HUES48 (cell line): Measurements from ENCODE around the gene ZFYVE16.
"Not testable (repeated sequence)": the region's sequence is repeated elsewhere in the genome, so short reads cannot be mapped to it uniquely, and the experiment has no call there.

Experiments
- H3K27ac ChIP-seq: one replicate; pipeline ENCODE4 v1.7.0; 2013; ENCODE audit warnings: low read depth, low read length, inconsistent platforms
- H3K27me3 ChIP-seq: 2 replicates; pipeline ENCODE4 v1.6.1; 2013; ENCODE audit warnings: mild to moderate bottlenecking, low read length; ENCODE audit not compliant: control insufficient read depth, insufficient read depth
- H3K36me3 ChIP-seq: 2 replicates; pipeline ENCODE4 v1.6.1; 2013; ENCODE audit warnings: low read length; ENCODE audit not compliant: control insufficient read depth, insufficient read depth
- H3K4me1 ChIP-seq: 2 replicates; pipeline ENCODE4 v1.6.1; 2013; ENCODE audit warnings: mild to moderate bottlenecking, low read length; ENCODE audit not compliant: control insufficient read depth, insufficient read depth
- H3K4me3 ChIP-seq: 2 replicates; pipeline ENCODE4 v1.5.1; 2013; ENCODE audit warnings: mild to moderate bottlenecking, low read depth, low read length
- H3K9ac ChIP-seq: 2 replicates; pipeline ENCODE4 v1.6.1; 2013; ENCODE audit warnings: mild to moderate bottlenecking, low read depth, low read length, moderate library complexity
- H3K9me3 ChIP-seq: 2 replicates; pipeline ENCODE4 v1.6.1; 2013; ENCODE audit warnings: low read length; ENCODE audit not compliant: control insufficient read depth, insufficient read depth

Gene ZFYVE16

DNA sequence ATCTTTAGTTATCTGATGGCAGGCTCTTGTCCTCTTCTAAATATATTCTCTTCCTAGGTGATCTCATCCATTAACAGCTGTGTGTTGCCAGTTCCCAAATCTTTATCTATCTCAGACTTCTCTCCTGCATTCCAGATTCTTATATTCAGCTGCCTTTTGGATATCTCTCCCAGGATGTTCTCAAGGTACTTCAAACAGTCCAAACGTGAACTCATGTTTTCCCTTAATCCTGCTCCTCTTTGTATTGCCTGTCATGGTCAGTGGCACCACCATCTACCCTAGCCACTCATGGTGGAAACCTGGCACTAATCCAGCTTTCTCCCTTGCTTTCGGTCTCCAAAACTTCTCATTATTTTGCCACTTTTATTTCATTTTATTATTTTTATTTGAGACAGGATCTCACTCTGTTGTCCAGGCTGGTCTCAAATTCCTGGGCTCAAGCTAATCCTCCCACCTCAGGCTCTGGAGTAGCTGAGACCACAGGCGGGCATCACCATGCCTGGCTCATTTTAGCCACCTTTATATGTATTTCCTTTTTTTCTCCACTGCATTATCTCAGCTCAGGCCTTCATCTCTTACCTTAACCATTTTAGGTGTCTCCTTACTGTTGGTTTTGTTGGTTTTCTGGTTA is 3.8 kb downstream of the ZFYVE16 start:
- H3K9me3 ChIP-seq: no peaks in the 10 kb centered on the region
- H3K36me3 ChIP-seq: peaks cover 6% of the 10 kb centered on the region; the same call in 1 of the 2 replicates
- H3K27me3 ChIP-seq: no peaks in the 10 kb centered on the region
- peaks cover 9% of the 10 kb centered on the region; the same call in 1 of the 2 replicates for H3K4me1 ChIP-seq
- H3K4me3 ChIP-seq: no peak overlapping the region
- no peak overlapping the region for H3K9ac ChIP-seq
- H3K27ac ChIP-seq: no peak overlapping the region

DNA sequence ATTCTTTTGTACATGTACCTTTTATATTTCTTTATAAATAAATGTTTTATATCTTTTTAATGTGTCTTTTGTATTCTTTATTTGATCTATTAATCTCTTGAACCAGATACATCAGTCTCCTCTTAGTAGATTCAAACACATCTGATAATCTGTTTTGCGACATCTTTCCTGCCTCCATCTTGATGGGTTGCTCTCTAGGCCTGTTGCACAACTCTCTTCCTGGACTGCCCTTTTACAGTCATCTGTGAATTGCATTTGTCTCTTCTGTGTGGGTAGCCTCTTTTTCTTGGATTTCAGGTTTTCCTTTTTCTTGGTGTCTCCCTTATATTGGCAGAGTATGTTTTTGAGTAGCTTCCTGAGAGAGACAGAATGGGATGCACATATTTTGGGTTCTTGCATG is 6.2 kb downstream of the ZFYVE16 start:
- Histone ChIP-seq H3K27me3 (no peaks in the 10 kb centered on the region), H3K4me3 (no peak overlapping the region), H3K9ac (no peak overlapping the region), H3K4me1 (peaks cover 7% of the 10 kb centered on the region; the same call in 1 of the 2 replicates), H3K36me3 (peaks cover 6% of the 10 kb centered on the region; the same call in 1 of the 2 replicates), H3K27ac (no peak overlapping the region), H3K9me3 (no peaks in the 10 kb centered on the region)

DNA sequence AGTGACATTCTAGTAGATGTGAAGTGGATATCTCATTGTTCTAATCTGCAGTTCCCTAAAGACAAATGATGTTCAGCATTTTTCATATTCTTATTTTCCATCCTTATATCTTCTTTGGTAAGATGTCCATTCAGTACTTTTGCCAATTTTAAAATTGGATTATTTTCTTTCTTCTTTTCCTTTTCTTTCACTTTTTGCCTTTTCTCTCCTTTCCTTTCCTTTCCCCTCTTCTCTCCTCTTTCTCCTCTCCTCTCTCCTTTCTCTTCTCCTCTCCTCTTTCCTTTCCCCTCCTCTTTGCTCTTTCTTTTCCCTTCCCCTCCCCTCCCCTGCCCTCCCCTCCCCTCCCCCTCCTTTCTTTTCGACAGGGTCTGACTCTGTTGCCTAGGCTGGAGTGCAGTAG is 10.1 kb downstream of the ZFYVE16 start:
- no peaks in the 10 kb centered on the region for H3K9me3 ChIP-seq
- no peaks in the 10 kb centered on the region for H3K27me3 ChIP-seq
- no peak overlapping the region for H3K9ac ChIP-seq
- no peaks in the 10 kb centered on the region for H3K36me3 ChIP-seq
- no peak overlapping the region for H3K27ac ChIP-seq
- H3K4me3 ChIP-seq: no peak overlapping the region
- H3K4me1 ChIP-seq: no peaks in the 10 kb centered on the region

DNA sequence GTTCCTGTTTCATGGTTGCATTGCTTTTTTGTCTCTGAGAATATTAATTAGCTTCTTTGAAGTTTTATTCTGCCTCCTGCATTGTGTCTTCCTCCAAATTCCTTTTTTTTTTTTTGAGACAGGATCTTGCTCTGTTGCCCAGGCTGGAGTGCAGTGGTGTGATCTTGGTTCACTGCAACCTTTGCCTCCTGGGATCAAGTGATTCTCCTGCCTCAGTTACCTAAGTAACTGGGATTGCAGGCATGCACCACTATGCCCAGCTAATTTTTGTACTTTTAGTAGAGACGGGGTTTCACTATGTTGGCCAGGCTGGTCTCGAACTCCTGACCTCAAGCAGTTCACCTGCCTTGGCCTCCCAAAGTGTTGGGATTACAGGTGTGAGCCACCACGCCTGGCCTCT is 16.5 kb downstream of the ZFYVE16 start:
- not testable (repeated sequence) for H3K4me3 ChIP-seq, H3K9ac ChIP-seq, H3K27me3 ChIP-seq, H3K9me3 ChIP-seq, H3K4me1 ChIP-seq, H3K36me3 ChIP-seq, H3K27ac ChIP-seq

DNA sequence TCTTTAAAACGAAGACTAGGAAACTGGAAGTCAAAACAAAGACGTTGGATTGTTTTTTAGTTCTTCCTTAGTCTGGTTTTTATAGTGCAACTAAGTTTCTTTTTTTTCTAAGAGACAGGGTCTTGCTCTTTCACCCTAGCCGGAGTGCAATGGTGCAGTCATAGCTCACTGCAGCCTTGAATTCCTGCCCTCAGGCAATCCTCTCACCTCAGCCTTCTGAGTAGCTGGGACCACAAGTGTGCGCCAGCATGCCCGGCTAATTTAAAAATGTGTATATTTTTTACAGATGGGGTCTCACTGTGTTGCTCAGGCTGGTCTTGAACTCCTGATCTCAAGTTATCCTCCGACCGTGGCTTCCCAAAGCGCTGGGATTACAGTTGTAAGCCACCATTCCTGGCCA is 27.6 kb downstream of the ZFYVE16 start:
- peaks cover 40% of the 10 kb centered on the region for H3K36me3 ChIP-seq
- no peak overlapping the region for H3K27ac ChIP-seq
- no peak overlapping the region for H3K4me3 ChIP-seq
- no peaks in the 10 kb centered on the region for H3K27me3 ChIP-seq
- no peak overlapping the region for H3K9ac ChIP-seq
- H3K4me1 ChIP-seq: no peaks in the 10 kb centered on the region
- no peaks in the 10 kb centered on the region for H3K9me3 ChIP-seq

DNA sequence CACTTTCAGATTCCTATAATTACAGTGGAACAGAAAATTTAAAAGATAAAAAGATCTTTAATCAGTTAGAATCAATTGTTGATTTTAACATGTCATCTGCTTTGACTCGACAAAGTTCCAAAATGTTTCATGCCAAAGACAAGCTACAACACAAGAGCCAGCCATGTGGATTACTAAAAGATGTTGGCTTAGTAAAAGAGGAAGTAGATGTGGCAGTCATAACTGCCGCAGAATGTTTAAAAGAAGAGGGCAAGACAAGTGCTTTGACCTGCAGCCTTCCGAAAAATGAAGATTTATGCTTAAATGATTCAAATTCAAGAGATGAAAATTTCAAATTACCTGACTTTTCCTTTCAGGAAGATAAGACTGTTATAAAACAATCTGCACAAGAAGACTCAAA is 29.5 kb downstream of the ZFYVE16 start:
- Histone ChIP-seq H3K36me3 (peaks cover 42% of the 10 kb centered on the region), H3K27ac (no peak overlapping the region), H3K9ac (no peak overlapping the region), H3K4me3 (no peak overlapping the region), H3K9me3 (no peaks in the 10 kb centered on the region), H3K27me3 (no peaks in the 10 kb centered on the region), H3K4me1 (no peaks in the 10 kb centered on the region)

DNA sequence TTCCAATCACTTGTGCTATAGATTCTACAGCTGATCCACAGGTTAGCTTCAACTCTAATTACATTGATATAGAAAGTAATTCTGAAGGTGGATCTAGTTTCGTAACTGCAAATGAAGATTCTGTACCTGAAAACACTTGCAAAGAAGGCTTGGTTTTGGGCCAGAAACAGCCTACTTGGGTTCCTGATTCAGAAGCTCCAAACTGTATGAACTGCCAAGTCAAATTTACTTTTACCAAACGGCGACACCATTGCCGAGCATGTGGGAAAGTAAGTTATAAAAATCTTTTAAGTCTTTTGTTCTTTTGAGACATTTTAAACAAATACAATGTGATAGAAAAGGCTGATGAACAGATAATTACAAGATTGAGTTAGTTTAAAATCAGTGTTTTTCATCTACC is 30.9 kb downstream of the ZFYVE16 start:
- H3K36me3 ChIP-seq: peaks cover 55% of the 10 kb centered on the region

DNA sequence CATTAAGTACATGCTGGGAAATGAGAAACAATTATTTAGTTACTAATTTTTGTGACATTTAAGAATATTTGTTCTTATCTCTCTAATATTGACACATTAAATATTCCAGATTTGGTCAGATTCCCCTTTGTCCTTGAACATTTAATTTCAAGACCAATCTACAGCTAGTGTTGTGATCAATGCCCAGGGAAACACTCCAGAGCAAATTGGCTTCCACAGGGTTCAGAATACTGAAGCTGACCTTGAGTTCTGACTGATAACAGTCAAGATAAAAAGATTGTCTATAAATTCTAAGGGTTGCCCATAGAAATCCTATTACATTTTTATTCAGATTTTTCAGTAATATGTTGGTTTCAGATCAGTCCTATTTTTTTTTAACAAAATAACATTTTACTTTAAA is 31.3 kb downstream of the ZFYVE16 start:
- Histone ChIP-seq H3K4me1 (no peaks in the 10 kb centered on the region), H3K9ac (no peak overlapping the region), H3K27ac (no peak overlapping the region), H3K4me3 (no peak overlapping the region), H3K9me3 (no peaks in the 10 kb centered on the region), H3K36me3 (peaks cover 55% of the 10 kb centered on the region), H3K27me3 (no peaks in the 10 kb centered on the region)

More for the DNA sequence above, 30.9 kb downstream of the ZFYVE16 start:
- H3K27me3 ChIP-seq: no peaks in the 10 kb centered on the region
- no peaks in the 10 kb centered on the region for H3K4me1 ChIP-seq
- H3K4me3 ChIP-seq: no peak overlapping the region
- no peak overlapping the region for H3K9ac ChIP-seq
- no peaks in the 10 kb centered on the region for H3K9me3 ChIP-seq
- no peak overlapping the region for H3K27ac ChIP-seq

DNA sequence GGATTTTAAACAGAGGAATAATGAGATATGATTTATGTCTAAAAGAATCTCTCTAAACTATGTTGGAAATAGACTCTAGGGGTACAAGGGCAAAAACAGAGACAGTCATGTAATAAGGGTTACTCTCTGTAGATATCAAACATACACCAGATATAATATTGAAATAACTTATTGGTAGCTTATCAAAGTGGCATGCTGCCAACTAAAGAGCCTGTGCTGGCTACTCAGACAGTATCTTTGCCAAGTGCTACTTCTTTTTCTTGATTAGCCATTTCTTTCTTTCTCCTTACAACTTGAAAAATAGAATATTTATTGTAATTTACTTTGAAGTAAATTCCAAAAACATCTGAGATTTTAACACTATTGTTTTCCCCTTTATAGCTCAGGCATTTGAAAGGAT is 34.9 kb downstream of the ZFYVE16 start:
- no peak overlapping the region for H3K27ac ChIP-seq
- no peak overlapping the region for H3K4me3 ChIP-seq
- H3K4me1 ChIP-seq: no peaks in the 10 kb centered on the region
- no peaks in the 10 kb centered on the region for H3K9me3 ChIP-seq
- peaks cover 56% of the 10 kb centered on the region for H3K36me3 ChIP-seq
- no peaks in the 10 kb centered on the region for H3K27me3 ChIP-seq
- H3K9ac ChIP-seq: no peak overlapping the region

DNA sequence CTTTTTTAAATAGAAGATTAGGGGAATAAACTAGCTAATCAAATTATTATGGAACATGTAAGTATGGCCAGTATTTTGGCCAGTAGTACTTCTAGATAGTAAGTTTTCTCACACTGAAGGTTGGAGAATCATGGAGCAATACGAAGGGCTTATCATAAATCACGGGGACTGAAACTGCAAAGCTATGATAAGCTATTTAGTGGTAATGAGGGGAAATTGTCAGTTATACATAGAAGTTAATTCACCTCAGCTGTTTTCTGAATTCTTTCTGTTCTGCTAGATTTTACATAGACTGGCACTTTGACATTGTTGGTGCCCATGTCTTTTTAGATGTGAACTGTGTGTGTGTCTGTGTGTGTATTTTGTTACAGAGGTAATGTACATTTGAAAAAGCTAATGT is 45.5 kb downstream of the ZFYVE16 start:
- Histone ChIP-seq H3K9me3 (no peaks in the 10 kb centered on the region), H3K4me1 (no peaks in the 10 kb centered on the region), H3K36me3 (peaks cover 63% of the 10 kb centered on the region), H3K4me3 (no peak overlapping the region), H3K27ac (no peak overlapping the region), H3K9ac (no peak overlapping the region), H3K27me3 (no peaks in the 10 kb centered on the region)

DNA sequence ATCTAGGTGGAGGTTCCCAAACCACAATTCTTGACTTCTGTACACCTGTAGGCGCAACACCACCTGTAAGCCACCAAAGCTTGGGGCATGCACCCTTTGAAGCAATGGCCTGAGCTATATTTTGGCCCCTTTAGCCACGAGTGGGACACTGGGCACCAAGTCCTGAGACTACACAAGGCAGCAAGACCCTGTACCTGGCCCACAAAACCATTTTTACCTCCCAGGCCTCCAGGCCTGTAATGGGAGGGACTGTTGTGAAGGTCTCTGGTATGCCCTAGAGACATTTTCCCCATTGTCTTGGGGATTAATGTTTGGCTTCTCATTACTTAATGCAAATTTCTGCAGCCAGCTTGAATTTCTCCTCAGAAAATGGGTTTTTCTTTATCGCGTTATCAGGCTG is 55.4 kb downstream of the ZFYVE16 start:
- Histone ChIP-seq H3K9me3 (peaks cover 16% of the 10 kb centered on the region), H3K9ac (no peak overlapping the region), H3K36me3 (peaks cover 49% of the 10 kb centered on the region), H3K4me1 (peaks cover 10% of the 10 kb centered on the region; the same call in 1 of the 2 replicates), H3K27me3 (no peaks in the 10 kb centered on the region), H3K4me3 (no peak overlapping the region), H3K27ac (no peak overlapping the region)
